GM12892 (cell line): Measurements from ENCODE around the gene VPS4B.

Experiments
- POLR2A ChIP-seq: IDR thresholded peaks from 2 replicates; pipeline ENCODE4 v1.6.1; 2011; ENCODE audit warnings: low read depth, low read length, control low read depth
- POLR2AphosphoS5 ChIP-seq: IDR thresholded peaks from 2 replicates; pipeline ENCODE4 v1.6.1; 2011; ENCODE audit warnings: low read depth, low read length, control low read depth
- TAF1 ChIP-seq: IDR thresholded peaks from 2 replicates; pipeline ENCODE4 v1.6.1; 2011; ENCODE audit warnings: low read depth, mild to moderate bottlenecking, control low read depth, low read length, borderline replicate concordance

DNA sequence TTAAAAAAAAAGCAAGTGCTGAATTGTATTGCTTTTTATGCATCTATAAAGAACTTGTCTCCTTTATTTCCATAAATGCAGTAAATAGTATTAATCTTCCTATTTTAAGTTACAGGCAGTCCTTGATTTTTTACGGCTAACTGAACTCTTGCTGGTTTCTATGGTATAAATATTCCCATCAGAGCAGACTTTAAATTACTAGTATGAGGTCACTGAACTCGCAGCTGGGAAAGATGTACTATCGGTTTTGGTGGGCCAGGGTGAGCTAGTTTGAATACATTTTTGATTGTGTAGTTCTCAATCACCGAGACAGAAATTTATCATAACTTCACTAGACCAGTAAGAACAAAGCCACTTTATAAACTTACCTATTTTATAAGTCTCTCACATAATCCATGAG is 34.4 kb downstream of the VPS4B start:
- no peak for TF ChIP-seq POLR2AphosphoS5
- TF ChIP-seq POLR2A, result no peak
- no peak for TF ChIP-seq TAF1
